Astrocyte (in vitro differentiated cells and primary cell): ENCODE measurements around the gene OR2S2. TPM values are rescaled to one million over a fixed set of nuclear protein-coding genes. Genes with fewer than 3 reads are reported as not detected.

Experiments used
- DNase-seq: peaks from one replicate; pipeline ENCODE4 v3.0.0-alpha.2; 2010; ENCODE audit warnings: low read depth
- FAIRE-seq: peaks from 2 replicates; lab custom pipeline; 2011; peaks lifted over from hg19 to GRCh38; lab: Jason Lieb, UNC
- H2AFZ ChIP-seq: 2 replicates; pipeline ENCODE4 v1.6.0; 2012; ENCODE audit warnings: low read depth, low read length, inconsistent platforms
- H3K27ac ChIP-seq: 2 replicates; pipeline ENCODE4 v1.5.1; 2011; ENCODE audit warnings: low read depth, low read length, inconsistent platforms
- H3K27me3 ChIP-seq: 2 replicates; pipeline ENCODE4 v1.6.0; 2011; ENCODE audit warnings: low read length, inconsistent platforms; ENCODE audit not compliant: insufficient read depth
- H3K36me3 ChIP-seq: 2 replicates; pipeline ENCODE4 v1.5.1; 2011; ENCODE audit warnings: low read length, inconsistent platforms; ENCODE audit not compliant: insufficient read depth
- H3K4me1 ChIP-seq: 2 replicates; pipeline ENCODE4 v1.5.1; 2011; ENCODE audit warnings: low read length, inconsistent platforms; ENCODE audit not compliant: insufficient read depth
- H3K4me2 ChIP-seq: 2 replicates; pipeline ENCODE4 v1.6.0; 2012; ENCODE audit warnings: low read length, inconsistent platforms
- H3K4me3 ChIP-seq: 2 replicates; pipeline ENCODE4 v1.5.1; 2011; ENCODE audit warnings: low read depth, mild to moderate bottlenecking, low read length, inconsistent platforms; ENCODE audit not compliant: insufficient read depth
- H3K79me2 ChIP-seq: 2 replicates; pipeline ENCODE4 v1.6.0; 2012; ENCODE audit warnings: mild to moderate bottlenecking, low read length, inconsistent platforms; ENCODE audit not compliant: insufficient read depth
- H3K9ac ChIP-seq: 2 replicates; pipeline ENCODE4 v1.6.0; 2012; ENCODE audit warnings: mild to moderate bottlenecking, low read length, inconsistent platforms
- H3K9me3 ChIP-seq: 2 replicates; pipeline ENCODE4 v1.5.1; 2012; ENCODE audit warnings: low read depth, mild to moderate bottlenecking, low read length, inconsistent platforms; ENCODE audit not compliant: insufficient read depth
- H4K20me1 ChIP-seq: 2 replicates; pipeline ENCODE4 v1.6.0; 2012; ENCODE audit warnings: low read length, inconsistent platforms; ENCODE audit not compliant: insufficient read depth
- H3K27ac Mint-ChIP-seq: one replicate; pipeline ENCODE4 v1.8.0; 2021; ENCODE audit warnings: mild to moderate bottlenecking, mixed read lengths; ENCODE audit not compliant: unreplicated experiment
- H3K27me3 Mint-ChIP-seq: one replicate; pipeline ENCODE4 v1.8.0; 2021; ENCODE audit warnings: low read depth, mixed read lengths; ENCODE audit not compliant: unreplicated experiment
- H3K36me3 Mint-ChIP-seq: one replicate; pipeline ENCODE4 v1.8.0; 2021; ENCODE audit warnings: low read depth, mixed read lengths; ENCODE audit not compliant: unreplicated experiment
- H3K4me1 Mint-ChIP-seq: one replicate; pipeline ENCODE4 v1.8.0; 2021; ENCODE audit warnings: low read depth, mixed read lengths; ENCODE audit not compliant: unreplicated experiment
- H3K4me3 Mint-ChIP-seq: one replicate; pipeline ENCODE4 v1.8.0; 2021; ENCODE audit warnings: mild to moderate bottlenecking, moderate library complexity, mixed read lengths; ENCODE audit not compliant: unreplicated experiment
- H3K9me3 Mint-ChIP-seq: one replicate; pipeline ENCODE4 v1.8.0; 2021; ENCODE audit warnings: mild to moderate bottlenecking, mixed read lengths; ENCODE audit not compliant: unreplicated experiment
- EZH2 ChIP-seq: IDR thresholded peaks from 2 replicates; pipeline ENCODE4 v1.6.1; 2012; ENCODE audit warnings: mild to moderate bottlenecking, low read length, inconsistent platforms; ENCODE audit not compliant: insufficient read depth
- total RNA-seq: library from RNA; stranded (reverse); gene quantifications from 2 replicates; pipeline ENCODE4 v1.2.1, GENCODE V29; 2021
- TF ChIP-seq, protein P1 (sequence below): IDR thresholded peaks from 2 replicates; pipeline ENCODE4 v1.5.1; 2011; ENCODE audit warnings: low read depth, mild to moderate bottlenecking, inconsistent platforms, low read length, moderate library complexity; ENCODE audit not compliant: insufficient read depth

Gene OR2S2
- total RNA-seq, 1 donor from 2014 or later: not detected

DNA sequence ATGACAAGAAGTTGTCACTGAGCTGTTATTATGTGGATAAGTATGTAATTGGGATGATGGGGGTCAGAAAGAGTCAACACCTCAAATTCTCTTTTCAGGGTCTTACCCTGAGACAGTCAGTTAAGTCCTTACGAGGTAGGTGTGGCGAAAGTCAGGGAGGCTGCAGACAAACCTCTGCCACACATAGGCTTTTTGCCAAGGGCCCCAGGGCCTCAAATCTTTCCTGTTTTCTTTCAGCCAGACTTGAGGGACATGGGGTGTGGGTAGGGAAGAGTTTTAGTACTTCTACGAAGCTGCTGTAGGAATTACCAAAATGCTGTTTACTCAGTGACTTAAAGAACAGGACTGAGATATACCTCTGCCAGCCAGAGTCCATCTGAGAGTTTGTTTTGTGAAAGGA, 13.8 kb downstream of the OR2S2 start:
- Histone ChIP-seq H3K4me1 (no peaks in the 10 kb centered on the region), H3K4me2 (no peak overlapping the region), H3K9ac (no peak overlapping the region), H3K4me3 (no peak overlapping the region), H3K9me3 (no peaks in the 10 kb centered on the region), H4K20me1 (no peaks in the 10 kb centered on the region), H3K79me2 (no peaks in the 10 kb centered on the region), H2AFZ (no peak overlapping the region), H3K27ac (no peak overlapping the region), H3K36me3 (no peaks in the 10 kb centered on the region), H3K27me3 (no peaks in the 10 kb centered on the region)
- H3K36me3 Mint-ChIP-seq: no peaks in the 10 kb centered on the region
- FAIRE-seq: no peak
- DNase-seq: no peak
- peaks cover 16% of the 10 kb centered on the region for H3K4me1 Mint-ChIP-seq
- TF ChIP-seq, protein P1, sequence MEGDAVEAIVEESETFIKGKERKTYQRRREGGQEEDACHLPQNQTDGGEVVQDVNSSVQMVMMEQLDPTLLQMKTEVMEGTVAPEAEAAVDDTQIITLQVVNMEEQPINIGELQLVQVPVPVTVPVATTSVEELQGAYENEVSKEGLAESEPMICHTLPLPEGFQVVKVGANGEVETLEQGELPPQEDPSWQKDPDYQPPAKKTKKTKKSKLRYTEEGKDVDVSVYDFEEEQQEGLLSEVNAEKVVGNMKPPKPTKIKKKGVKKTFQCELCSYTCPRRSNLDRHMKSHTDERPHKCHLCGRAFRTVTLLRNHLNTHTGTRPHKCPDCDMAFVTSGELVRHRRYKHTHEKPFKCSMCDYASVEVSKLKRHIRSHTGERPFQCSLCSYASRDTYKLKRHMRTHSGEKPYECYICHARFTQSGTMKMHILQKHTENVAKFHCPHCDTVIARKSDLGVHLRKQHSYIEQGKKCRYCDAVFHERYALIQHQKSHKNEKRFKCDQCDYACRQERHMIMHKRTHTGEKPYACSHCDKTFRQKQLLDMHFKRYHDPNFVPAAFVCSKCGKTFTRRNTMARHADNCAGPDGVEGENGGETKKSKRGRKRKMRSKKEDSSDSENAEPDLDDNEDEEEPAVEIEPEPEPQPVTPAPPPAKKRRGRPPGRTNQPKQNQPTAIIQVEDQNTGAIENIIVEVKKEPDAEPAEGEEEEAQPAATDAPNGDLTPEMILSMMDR: no peak
- TF ChIP-seq EZH2: no peak
- peaks cover 9% of the 10 kb centered on the region for H3K27me3 Mint-ChIP-seq
- H3K27ac Mint-ChIP-seq: no peak overlapping the region
- peaks cover 3% of the 10 kb centered on the region for H3K9me3 Mint-ChIP-seq
- no peak overlapping the region for H3K4me3 Mint-ChIP-seq

DNA sequence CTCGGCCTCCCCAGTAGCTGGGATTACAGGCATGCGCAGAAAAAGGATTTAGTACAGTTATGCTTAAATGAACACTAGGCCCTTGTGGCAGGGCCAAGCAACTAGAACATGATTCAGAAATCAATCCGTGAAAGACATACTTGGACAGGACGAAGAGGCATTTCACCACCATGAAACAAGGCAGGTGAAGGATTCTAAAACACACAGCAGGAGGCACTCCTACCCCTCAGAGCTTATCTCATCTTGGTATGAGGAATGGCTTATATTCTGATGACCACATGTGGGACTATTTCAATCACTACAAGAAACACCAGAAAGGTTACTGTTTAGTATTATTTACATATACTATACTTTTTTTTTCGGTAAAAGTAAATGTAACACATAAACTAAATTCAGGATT, 15.7 kb downstream of the OR2S2 start:
- peaks cover 3% of the 10 kb centered on the region for H3K9me3 Mint-ChIP-seq
- H3K27ac Mint-ChIP-seq: no peak overlapping the region
- peaks cover 9% of the 10 kb centered on the region for H3K27me3 Mint-ChIP-seq
- Histone ChIP-seq H2AFZ (no peak overlapping the region), H3K9ac (no peak overlapping the region), H3K27ac (no peak overlapping the region), H3K79me2 (no peaks in the 10 kb centered on the region), H3K9me3 (no peaks in the 10 kb centered on the region), H4K20me1 (no peaks in the 10 kb centered on the region), H3K36me3 (no peaks in the 10 kb centered on the region), H3K4me3 (no peak overlapping the region), H3K4me1 (peaks cover 3% of the 10 kb centered on the region), H3K27me3 (no peaks in the 10 kb centered on the region), H3K4me2 (no peak overlapping the region)
- FAIRE-seq (no peak), DNase-seq (no peak)
- H3K4me3 Mint-ChIP-seq: no peak overlapping the region
- no peak for TF ChIP-seq EZH2
- TF ChIP-seq, protein P1: no peak
- H3K36me3 Mint-ChIP-seq: no peaks in the 10 kb centered on the region
- H3K4me1 Mint-ChIP-seq: peaks cover 12% of the 10 kb centered on the region

DNA sequence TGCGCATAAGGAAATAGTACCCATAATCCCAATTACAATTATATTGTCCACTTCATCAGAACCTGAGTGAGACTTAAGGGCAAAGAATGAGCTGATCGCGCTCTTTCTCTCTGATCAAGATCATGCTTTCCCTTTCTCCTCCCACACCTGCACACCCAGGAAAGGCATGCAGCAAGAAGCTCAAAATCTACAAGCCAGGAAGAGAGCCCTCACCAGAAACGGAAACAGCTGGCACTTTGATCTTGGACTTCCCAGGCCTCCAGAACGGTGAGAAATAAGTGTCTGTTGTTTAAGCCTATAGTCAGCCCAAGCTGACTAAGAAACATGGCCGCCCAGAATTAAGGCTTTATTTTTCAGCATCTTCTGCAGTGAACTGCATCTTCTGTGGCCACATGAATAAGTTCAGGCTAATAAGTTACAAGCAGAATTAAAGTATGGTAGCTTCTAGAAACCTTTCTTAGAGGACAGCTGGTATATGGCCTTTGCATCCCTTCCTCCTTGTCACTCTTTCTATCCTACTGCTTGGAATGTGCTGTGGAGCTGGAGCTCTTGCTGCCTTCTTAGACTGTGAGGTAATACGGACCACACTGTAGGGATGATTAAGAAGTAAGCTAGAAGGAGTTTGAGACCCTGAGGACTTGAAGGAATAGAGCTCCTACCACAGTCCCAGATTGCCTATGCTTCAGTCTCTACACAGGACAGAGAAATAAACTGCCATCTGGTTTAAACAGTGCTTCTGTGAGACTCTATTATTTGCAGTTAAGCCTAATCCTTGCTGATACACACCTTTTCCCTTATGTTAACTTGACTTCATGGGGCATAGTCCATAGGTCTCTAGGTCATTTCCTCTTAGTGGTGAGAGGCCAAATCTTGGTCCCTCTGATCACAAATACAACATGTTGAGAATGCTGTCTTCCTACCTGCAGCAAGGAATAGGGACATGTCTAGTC, 17.2 kb downstream of the OR2S2 start:
- TF ChIP-seq, protein P1: no peak
- TF ChIP-seq EZH2: no peak
- Histone ChIP-seq H3K9ac (no peak overlapping the region), H3K27me3 (no peaks in the 10 kb centered on the region), H3K36me3 (no peaks in the 10 kb centered on the region), H3K4me1 (peaks cover 19% of the 10 kb centered on the region), H3K79me2 (no peaks in the 10 kb centered on the region), H3K9me3 (no peaks in the 10 kb centered on the region), H4K20me1 (no peaks in the 10 kb centered on the region), H3K27ac (no peak overlapping the region), H3K4me3 (no peak overlapping the region), H3K4me2 (no peak overlapping the region), H2AFZ (peak overlapping the region; percentile 2)
- Mint-ChIP-seq H3K4me1 (peaks cover 20% of the 10 kb centered on the region), H3K9me3 (peaks cover 3% of the 10 kb centered on the region), H3K27ac (peak overlapping the region; percentile 29), H3K4me3 (no peak overlapping the region), H3K36me3 (no peaks in the 10 kb centered on the region), H3K27me3 (peaks cover 9% of the 10 kb centered on the region)
- DNase-seq (peak; percentile 33), FAIRE-seq (peak; percentile 41)
